HG02623 (cell line): ENCODE data around the gene GDNF.
A peak's percentile ranks its signal among the peaks of the same experiment; 100 is the strongest.

ENCODE experiments used
- ATAC-seq: cut with Tn5 transposase; IDR thresholded peaks from one replicate; pipeline ENCODE4 v1.9.1; 2021; ENCODE audit warnings: moderate library complexity; ENCODE audit not compliant: unreplicated experiment

The GDNF gene

DNA sequence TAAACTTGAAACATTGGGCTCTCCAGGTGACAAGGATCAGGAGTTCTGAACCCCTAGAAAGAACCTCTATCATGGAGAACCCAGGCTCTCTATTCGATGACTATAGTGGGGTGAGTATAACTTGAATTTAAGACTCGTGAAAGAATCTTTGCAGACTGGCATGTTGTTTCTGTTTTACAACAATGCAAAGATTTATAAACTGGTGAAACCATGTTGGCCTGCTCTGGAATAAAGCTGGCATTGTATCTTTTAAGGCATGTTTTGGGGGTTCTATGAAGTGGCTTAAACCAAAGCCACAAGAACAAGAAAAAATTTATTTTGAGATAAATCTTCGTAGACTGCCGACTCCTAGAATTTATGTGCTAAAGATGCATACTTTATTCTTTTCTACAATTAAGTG lies 9.8 kb upstream of the GDNF start:
- no peak for ATAC-seq

DNA sequence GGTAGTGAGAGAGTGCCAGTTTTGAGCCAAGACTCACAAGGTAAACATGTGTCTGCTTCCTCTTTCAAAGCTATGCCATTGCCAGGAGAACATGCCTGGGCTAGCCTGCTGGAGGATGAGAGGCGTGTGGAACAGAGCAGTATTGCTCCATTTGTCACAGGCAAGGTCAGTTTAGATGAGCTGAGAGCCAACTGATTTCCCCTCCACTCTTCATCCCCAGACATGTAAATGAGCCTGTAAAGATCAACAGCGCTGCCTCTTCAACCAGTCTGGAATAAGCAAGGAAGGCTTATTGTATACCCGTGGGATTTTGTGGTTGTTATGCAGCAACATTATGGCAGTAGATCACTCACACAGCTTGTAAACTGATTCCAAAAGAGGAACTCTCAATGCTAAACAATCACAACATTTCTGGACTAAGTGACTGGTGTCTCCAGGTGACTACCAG lies 8.2 kb upstream of the GDNF start:
- ATAC-seq: no peak

DNA sequence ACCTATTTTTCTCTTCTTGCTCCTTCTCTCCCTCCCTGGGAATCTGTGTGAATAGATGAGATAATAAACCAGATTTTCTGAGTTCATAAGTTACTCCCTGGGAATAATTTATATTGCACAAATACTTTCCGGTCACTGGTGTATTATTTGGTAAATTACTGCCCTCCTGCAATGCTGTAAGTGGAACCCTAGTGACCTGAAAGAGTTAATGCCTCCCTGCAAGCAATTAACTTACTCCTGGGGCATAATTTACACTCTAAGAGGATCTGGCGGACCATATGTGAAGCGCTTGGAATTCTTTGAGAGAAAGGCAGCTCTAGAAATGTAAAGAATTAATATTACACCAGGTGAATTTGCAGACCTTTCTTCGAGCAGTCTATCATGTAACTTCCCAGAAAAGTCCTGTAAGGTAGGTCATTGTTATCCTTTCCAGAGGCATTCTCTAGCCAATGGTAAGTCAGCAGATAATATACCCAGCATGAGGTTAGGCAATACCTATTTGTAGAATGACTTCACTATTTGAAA lies 7.0 kb upstream of the GDNF start:
- ATAC-seq: no peak

GRCh38 chr5:37844009-37844408 lies 4.2 kb upstream of the GDNF start:
- ATAC-seq: no peak

- no peak for ATAC-seq
Measured at GRCh38 chr5:37842048-37842447, 2.2 kb upstream of the GDNF start.

- ATAC-seq: no peak
Measured at GRCh38 chr5:37841203-37841602, 1.4 kb upstream of the GDNF start.

GRCh38 chr5:37840053-37841034 lies 503 bp upstream of the GDNF start:
- no peak for ATAC-seq

DNA sequence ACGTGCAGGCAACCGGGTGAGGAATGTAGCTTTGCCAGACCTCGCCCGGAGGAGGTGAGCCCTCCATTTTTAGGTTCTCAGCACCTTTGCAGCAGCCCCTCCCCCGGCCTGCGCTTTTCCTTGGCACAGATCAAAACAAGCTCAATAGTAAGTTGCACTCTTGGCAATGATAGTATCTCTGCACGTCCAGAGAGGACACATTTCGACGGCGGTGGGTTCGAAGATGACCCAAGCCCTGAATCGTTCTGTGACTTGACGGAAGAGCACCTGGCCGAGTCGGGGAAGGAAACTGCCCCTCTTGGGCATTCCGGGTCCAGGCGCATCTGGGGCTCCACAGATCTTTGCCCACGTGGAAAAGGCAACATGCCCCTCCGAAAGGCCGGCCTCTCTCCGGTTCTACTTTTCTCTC lies 904 bp downstream of the GDNF start:
- no peak for ATAC-seq

GRCh38 chr5:37838152-37838932 lies 1.5 kb downstream of the GDNF start:
- ATAC-seq: no peak

- ATAC-seq: peak; percentile 60
Measured at GRCh38 chr5:37837414-37838032, 2.3 kb downstream of the GDNF start.

GRCh38 chr5:37836592-37837413 lies 3.0 kb downstream of the GDNF start:
- ATAC-seq: peak; percentile 14

GRCh38 chr5:37836235-37836591 lies 3.6 kb downstream of the GDNF start:
- no peak for ATAC-seq

DNA sequence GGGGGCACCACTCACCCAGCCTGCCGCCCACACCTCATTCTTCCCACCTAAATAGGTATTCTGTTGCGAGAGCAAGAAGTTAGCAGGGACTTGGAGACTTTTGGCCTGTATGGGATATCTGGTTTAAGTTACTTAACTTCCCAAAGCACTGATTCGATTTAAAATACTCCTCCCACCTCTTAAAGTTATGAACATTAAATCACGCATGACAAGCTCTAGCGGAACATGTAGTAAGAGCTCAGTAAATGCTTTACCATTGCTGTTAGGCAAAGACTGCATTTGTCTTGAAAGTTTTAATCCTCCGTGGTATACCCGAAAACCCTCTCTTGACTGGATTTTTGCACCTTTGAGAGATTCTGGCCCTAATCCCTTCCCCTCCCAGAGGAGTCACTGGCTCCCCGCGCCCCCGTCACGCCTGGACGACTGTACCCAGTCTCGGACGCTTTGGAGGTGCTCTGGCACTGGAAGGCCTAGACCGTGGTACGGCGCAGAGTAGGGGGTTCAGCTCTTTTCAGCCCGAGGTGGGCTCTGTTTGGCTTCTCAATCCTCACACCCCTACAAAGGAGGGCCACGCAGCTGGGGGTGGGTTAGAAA lies 4.4 kb downstream of the GDNF start:
- ATAC-seq: no peak

DNA sequence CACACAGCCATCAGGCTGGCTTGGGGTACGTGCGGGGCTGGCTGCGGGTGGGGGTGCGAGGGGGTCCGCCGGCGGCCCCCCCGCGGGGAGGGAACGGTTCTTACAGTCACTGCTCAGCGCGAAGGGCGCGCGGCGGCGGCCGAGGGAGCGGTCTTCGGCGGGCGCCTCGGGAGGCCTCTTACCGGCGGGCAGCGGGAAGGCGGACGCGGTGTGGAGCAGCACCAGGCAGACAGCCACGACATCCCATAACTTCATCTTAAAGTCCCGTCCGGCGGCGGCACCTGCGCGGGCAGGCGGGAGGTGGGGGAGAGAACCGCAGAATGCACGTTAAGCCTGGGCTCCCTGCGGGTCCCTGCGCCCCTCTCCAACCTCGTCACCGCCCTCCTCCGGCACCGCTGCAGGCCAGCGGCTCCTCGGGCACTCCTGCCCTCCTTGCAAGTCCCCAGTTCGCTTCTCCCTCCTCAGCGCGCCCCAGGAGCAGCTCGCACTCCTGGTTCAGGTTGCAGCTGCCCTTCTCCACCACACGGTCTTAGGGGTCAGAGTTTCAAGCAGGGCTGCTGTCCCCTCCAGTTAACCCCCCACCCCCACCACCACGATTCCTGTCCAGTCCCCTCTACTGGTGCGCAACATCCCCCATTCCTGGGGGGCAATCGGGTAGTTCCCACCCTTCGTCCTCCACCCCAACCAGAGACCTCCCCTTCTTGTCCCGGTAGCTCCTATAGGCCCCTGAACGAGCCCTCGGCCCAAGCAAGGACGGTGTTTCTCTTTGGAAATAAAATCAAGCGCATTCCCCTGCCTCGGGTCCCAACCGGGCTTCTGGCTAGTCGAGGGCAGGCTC lies 5.1 kb downstream of the GDNF start:
- no peak for ATAC-seq

- no peak for ATAC-seq
Measured at GRCh38 chr5:37833990-37834389, 5.9 kb downstream of the GDNF start.

- no peak for ATAC-seq
Measured at GRCh38 chr5:37831821-37832534, 7.9 kb downstream of the GDNF start.

DNA sequence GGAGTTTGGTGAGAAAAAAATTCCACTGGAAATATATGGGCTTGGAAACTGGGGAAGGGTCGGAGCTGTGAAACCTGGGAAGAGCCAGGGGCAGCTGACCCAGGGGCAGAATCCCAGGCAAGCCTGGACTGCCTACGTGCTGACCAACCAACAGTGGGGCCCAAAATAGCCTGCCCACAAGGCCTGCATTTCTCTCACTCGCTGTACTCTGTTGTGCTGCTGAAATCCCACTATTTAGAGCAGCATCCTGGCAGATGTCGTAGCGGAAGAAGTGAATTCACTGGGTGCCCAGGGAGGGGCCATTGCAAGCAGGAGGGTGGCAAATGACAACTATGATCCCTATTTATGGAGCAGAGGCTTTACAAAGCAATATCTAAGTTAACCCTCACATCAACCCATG lies 9.5 kb downstream of the GDNF start:
- no peak for ATAC-seq

DNA sequence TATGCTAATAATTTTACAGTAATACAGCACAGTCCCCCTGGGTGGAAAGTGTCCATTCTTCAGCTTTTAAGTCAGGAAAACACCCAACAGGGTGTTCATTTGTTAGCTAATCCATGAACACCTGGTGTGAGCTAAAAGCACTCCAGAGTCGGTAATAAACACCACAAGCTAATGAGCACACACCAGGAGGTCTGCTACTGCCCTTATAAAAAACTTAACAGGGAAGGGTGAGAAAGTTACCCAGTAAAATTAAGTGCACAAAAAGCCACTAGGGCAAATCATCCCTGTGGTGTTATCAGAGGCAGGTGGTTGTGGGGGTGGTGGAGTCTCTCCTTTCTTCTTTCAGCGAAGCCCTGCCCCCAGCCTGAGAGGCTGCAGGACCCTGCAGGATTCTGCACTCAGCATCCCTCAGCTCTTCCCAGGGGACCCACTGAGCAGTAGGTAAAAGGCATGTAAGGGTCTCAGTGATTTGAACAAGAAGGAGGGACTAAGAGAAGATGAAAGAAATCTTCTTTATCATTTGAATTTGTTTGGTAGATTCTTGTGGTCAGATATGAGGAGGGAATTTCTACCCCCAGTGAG lies 14.4 kb downstream of the GDNF start:
- no peak for ATAC-seq
